Measurements from ENCODE around the gene NID1.

The NID1 gene

DNA sequence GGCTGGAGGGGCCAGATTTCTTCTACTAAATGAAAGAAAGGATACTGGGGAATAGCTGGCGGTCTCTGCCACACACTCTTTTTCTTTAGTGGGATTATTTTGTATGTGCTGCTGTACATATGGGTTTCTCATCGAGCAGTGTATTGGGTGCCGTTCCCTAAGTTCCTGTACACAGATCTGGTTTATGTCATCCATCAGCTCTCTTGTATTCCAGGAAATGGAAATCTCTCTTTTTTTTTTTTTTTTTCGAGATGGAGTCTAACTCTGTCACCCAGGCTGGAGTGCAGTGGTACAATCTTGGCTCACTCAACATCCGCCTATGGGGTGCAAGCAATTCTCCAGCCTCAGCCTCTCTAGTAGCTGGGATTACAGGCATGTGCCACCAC is 27.0 kb upstream of the NID1 start:
- no peak for TF ChIP-seq ZFX (IDR thresholded peaks at IDR 0.05)
- TF ChIP-seq, protein P1, sequence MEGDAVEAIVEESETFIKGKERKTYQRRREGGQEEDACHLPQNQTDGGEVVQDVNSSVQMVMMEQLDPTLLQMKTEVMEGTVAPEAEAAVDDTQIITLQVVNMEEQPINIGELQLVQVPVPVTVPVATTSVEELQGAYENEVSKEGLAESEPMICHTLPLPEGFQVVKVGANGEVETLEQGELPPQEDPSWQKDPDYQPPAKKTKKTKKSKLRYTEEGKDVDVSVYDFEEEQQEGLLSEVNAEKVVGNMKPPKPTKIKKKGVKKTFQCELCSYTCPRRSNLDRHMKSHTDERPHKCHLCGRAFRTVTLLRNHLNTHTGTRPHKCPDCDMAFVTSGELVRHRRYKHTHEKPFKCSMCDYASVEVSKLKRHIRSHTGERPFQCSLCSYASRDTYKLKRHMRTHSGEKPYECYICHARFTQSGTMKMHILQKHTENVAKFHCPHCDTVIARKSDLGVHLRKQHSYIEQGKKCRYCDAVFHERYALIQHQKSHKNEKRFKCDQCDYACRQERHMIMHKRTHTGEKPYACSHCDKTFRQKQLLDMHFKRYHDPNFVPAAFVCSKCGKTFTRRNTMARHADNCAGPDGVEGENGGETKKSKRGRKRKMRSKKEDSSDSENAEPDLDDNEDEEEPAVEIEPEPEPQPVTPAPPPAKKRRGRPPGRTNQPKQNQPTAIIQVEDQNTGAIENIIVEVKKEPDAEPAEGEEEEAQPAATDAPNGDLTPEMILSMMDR (conservative IDR thresholded peaks at IDR 0.05) = no peak
- H3K27ac ChIP-seq = no peak overlapping the region

DNA sequence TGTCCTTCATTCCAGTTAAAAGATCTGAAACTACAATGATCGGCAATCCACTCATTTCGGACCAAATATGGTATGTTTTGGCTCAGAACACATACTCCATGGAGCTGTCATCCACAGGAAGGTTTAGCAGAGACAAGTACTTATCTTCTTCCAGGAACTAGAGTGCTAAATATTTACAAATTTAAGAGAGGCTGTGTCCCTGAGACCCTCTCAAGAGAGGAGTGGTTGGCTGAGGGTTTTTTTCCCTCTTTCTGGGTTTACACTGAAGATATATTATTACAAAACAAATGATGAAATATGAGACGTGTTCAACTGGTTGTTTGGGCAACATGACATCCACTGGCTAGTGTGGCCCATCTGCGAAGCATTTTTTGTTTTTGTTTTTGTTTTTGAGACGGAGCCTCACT is 25.9 kb upstream of the NID1 start:
- H3K27ac ChIP-seq = no peak overlapping the region
- TF ChIP-seq ZFX (IDR thresholded peaks at IDR 0.05) = no peak
- TF ChIP-seq, protein P1 (conservative IDR thresholded peaks at IDR 0.05) = no peak

DNA sequence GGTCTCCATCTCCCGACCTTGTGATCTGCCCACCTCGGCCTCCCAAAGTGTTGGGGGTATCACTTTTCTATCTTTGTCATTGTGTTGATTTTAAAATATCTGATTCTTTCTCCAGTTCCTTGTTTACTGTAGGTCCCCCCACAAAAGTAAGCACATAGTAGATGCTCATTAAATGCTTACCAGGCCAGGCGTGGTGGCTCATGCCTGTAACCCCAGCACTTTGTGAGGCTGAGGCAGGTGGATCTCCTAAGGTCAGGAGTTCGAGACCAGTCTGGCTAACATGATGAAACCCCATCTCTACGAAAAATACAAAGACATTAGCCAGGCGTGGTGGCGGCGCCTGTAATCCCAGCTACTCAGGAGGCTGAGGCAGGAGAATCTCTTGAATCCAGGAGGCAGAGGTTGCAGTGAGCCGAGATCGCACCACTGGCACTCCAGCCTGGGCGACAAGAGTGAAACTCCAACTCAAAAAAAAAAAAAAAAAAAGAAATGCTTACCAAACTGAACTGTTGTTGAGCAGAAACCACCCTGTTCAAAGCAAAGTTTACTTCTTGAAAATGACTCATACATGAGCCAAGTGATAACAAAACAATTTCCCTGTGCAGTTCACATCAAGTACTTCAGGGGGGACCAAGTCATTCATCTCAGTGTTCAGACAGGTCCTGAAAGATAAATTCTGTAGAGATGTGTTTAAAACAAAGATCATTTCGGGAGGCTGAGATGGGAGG is 24.3 kb upstream of the NID1 start:
- TF ChIP-seq, protein P1 (conservative IDR thresholded peaks at IDR 0.05) = no peak
- no peak for TF ChIP-seq ZFX (IDR thresholded peaks at IDR 0.05)
- no peak overlapping the region for H3K27ac ChIP-seq

DNA sequence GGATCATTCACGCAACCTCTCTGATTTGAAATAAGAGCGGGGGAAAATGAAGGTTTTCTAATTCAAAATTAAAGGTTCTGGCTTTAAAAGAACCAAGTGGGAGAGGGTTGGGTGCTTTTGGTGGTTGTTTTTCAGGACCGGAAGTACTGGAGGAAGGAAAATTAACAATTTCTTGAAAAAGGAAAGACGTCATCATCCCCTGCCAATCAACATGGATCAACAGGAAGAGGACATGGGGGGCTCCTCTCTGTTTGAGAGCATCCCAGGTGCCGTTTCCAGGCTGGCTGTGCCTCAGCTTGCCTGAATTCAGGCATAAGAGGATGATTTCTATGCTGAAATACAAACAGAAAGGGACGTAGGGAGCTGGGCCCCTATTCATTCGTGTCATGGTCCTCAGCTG is 21.6 kb upstream of the NID1 start:
- TF ChIP-seq, protein P1 (conservative IDR thresholded peaks at IDR 0.05) = no peak
- no peak for TF ChIP-seq ZFX (IDR thresholded peaks at IDR 0.05)
- no peak overlapping the region for H3K27ac ChIP-seq

DNA sequence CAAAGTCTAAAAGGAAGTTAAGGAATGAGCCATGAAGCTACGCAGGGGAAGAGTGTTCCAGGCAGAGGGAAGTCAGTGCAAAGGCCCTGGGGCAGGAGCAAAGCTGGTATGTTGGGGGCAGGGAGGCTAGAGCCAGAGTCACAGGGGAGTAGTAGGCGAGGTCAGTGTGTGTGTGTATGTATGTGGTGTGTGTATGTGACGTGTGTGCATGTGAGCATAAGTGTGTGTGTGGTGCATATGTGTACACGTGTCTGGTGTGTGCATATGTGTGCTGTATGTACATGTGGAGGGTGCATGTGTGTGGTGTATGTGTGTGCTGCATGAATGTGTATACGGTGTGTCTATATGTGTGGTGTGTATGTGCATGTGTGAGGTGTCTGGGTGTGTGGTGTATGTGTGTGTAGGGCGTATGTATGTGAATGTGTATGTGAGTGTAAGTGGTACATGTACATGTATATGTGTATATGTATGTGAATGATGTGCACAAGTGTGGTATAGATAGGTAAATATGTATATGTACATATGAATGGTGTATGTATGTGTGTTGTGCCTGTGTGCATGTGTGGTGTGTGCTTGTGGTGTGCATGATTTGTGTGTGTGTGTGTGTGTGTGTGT is 20.8 kb upstream of the NID1 start:
- no peak overlapping the region for H3K27ac ChIP-seq
- TF ChIP-seq, protein P1 (conservative IDR thresholded peaks at IDR 0.05) = no peak
- no peak for TF ChIP-seq ZFX (IDR thresholded peaks at IDR 0.05)

DNA sequence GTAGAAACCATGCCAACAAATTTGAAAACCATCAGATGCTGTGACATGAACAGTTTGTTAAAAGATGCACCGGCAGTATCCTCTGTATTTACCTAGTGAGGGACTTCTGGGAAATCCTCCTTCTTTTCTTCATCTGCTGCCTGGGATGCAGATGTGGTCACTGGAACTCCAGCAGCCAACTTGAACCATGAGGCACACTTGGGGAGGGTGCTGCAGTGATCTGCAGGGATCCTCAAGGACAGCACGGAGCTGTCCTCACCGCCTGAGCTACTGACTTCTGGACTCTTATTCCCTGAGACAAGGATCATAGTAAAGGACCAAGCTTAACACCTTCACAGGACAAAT is 19.5 kb upstream of the NID1 start:
- no peak for TF ChIP-seq ZFX (IDR thresholded peaks at IDR 0.05)

DNA sequence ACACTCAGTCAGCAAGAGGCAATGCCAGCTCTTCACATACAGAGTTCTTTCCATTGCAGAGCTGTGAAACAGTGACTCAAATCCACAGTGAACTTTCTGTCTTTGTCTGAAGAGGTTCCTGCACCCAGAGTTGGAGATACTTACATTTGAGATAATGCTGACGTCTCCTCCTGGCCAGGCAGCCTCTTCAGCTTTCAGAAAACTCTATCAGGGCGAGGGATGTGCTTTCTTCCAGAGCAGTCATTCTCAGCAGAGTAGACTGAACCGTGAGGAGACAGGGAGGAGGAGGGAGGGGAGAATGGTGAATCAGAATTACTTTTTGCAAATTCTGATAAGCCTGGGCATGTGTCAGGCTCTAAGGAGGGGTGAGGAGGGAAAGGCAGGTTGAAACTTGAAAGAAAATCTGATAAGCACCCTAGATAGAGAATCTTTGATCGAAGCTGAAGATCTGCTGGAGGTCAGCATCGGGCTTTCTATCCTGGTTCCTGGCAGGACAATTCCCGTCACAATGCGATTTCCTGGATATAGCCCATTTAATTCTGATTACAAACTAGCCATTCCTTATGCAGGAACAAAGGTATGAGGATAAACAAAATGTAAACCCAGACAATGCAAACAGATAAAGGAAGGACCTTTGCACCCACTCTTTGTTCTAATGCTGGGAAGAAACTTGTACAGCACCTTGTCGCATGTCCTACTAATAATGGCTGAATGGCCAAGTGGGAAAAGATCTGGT is 18.9 kb upstream of the NID1 start:
- no peak for TF ChIP-seq ZFX (IDR thresholded peaks at IDR 0.05)
- TF ChIP-seq, protein P1 (conservative IDR thresholded peaks at IDR 0.05) = no peak
- H3K27ac ChIP-seq = no peak overlapping the region

More for the DNA sequence above, 19.5 kb upstream of the NID1 start:
- H3K27ac ChIP-seq = no peak overlapping the region

Data from C4-2B (cell line).